Right lobe of liver (tissue), 4 donors: ENCODE data around the gene MTA1.

Source experiments
- POLR2A ChIP-seq: fragments of 450-650 bp; IDR thresholded peaks from one replicate; pipeline ENCODE4 v1.6.1; 2017; ENCODE audit warnings: antibody characterized with exemption, mild to moderate bottlenecking
- TF ChIP-seq, protein P1 (sequence below), 4 donors: fragments of 200-600 bp in 3 of 4; fragments of 450-650 bp in 1 of 4; IDR thresholded peaks; one replicate each; pipeline versions ENCODE4 v1.5.1 to v1.8.0; 2016 to 2022; ENCODE audit warnings: antibody characterized with exemption in 4 of 4, mild to moderate bottlenecking in 2 of 4
- donor health status: DM: no; HTN: no; CAD: no.
- donor health status: DM: no; HTN: no; CAD: no.
- donor health status: DM: no; HTN: yes; CAD: no.

DNA sequence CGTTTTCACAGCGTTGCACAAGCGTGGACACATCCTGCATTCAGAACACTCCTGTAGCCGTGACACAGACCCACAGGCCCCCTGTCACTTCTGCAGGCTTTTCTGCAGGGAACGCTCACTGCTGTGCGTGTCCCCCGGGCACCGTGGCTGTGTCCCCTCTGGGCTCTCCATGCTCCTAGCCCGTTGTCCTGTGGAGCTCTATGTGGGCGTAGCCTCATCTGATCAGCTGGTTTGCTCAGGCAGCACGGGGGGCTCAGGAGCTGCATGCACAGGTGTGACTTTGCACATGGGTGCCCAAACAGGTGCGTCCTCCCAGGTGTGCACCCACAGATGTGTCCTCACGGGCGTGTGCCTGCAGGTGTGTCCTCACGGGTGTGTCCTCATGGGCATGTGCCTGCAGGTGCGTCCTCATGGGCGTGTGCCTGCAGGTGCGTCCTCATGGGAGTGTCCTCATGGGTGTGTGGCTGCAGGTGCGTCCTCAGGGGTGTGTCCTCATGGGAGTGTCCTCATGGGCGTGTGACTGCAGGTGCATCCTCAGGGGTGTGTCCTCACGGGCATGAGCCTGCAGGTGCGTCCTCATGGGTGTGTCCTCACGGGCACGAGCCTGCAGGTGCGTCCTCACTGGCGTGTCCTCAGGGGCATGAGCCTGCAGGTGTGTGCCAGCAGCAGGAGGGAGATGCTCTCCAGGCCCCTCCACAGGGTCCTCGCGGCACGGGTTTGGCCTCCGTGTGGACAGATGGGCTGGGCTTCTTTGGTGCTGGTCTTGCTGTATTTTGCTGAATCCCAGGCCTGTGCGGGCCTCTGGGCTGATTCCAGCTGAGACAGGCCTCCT lies 17.5 kb downstream of the MTA1 start:
- TF ChIP-seq, protein P1, sequence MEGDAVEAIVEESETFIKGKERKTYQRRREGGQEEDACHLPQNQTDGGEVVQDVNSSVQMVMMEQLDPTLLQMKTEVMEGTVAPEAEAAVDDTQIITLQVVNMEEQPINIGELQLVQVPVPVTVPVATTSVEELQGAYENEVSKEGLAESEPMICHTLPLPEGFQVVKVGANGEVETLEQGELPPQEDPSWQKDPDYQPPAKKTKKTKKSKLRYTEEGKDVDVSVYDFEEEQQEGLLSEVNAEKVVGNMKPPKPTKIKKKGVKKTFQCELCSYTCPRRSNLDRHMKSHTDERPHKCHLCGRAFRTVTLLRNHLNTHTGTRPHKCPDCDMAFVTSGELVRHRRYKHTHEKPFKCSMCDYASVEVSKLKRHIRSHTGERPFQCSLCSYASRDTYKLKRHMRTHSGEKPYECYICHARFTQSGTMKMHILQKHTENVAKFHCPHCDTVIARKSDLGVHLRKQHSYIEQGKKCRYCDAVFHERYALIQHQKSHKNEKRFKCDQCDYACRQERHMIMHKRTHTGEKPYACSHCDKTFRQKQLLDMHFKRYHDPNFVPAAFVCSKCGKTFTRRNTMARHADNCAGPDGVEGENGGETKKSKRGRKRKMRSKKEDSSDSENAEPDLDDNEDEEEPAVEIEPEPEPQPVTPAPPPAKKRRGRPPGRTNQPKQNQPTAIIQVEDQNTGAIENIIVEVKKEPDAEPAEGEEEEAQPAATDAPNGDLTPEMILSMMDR (IDR thresholded peaks at IDR 0.05) = no peak
- no peak for TF ChIP-seq POLR2A
